ENCODE data around the gene RPP25L. TPM values are rescaled to one million over a fixed set of nuclear protein-coding genes. Genes with fewer than 3 reads are reported as not detected.

The RPP25L gene
- total RNA-seq, 4 donors from 2014 or later = 25.1 to 37.4 (median 28.0) TPM

- peaks cover 0 to 98% (median 3%) of the 10 kb centered on the region in 4 donors for H3K27me3 ChIP-seq
These were observed 25.8 kb downstream of the RPP25L start for GRCh38 chr9:34585946-34586669.

GRCh38 chr9:34584970-34585369 is 26.9 kb downstream of the RPP25L start:
- no peak overlapping the region for H3K4me3 ChIP-seq
- intact Hi-C loops (cut with DNase I) = loop anchor here (10.0 kb wide), 2 partner anchors 80 to 180 kb away; no protein-coding TSS in a partner anchor
- no peaks in the 10 kb centered on the region for H3K9me3 ChIP-seq
- H3K4me1 ChIP-seq = peaks cover 7 to 18% (median 8%) of the 10 kb centered on the region in 3 donors
- peaks cover 0 to 98% (median 3%) of the 10 kb centered on the region in 4 donors for H3K27me3 ChIP-seq
- no peaks in the 10 kb centered on the region for H3K36me3 ChIP-seq
- no peak for TF ChIP-seq POLR2A (IDR thresholded peaks at IDR 0.05)
- no peak for TF ChIP-seq CTCF (IDR thresholded peaks at IDR 0.05)
- H3K27ac ChIP-seq = no peak overlapping the region
- 63 to 72% methylated on average over 5 of the region's 5 CpGs for WGBS, 2 donors
- DNase-seq = no peak

More at GRCh38 chr9:34585946-34586669, 25.8 kb downstream of the RPP25L start:
- H3K4me1 ChIP-seq = peaks cover 18 to 30% (median 20%) of the 10 kb centered on the region in 3 donors
- H3K4me3 ChIP-seq = no peak overlapping the region
- 44 to 54% methylated on average over 4 to 5 of the region's 11 CpGs for WGBS, 2 donors
- TF ChIP-seq CTCF (IDR thresholded peaks at IDR 0.05) (no peak), POLR2A (IDR thresholded peaks at IDR 0.05) (no peak)
- H3K9me3 ChIP-seq = no peaks in the 10 kb centered on the region
- no peak for DNase-seq
- intact Hi-C loops (cut with DNase I) = loop anchor here (10.0 kb wide), 2 partner anchors 81 to 181 kb away; no protein-coding TSS in a partner anchor
- H3K36me3 ChIP-seq = no peaks in the 10 kb centered on the region
- no peak overlapping the region for H3K27ac ChIP-seq

- intact Hi-C loops (cut with DNase I) = loop anchor here (10.0 kb wide), 2 partner anchors 78 to 178 kb away; no protein-coding TSS in a partner anchor
These were observed 29.1 kb downstream of the RPP25L start for GRCh38 chr9:34582787-34583186.

GRCh38 chr9:34581318-34581717 is 30.6 kb downstream of the RPP25L start:
- peaks cover 0 to 98% (median 20%) of the 10 kb centered on the region in 4 donors for H3K27me3 ChIP-seq
- no peak for TF ChIP-seq POLR2A (IDR thresholded peaks at IDR 0.05)
- TF ChIP-seq CTCF (IDR thresholded peaks at IDR 0.05) = no peak
- no peaks in the 10 kb centered on the region for H3K9me3 ChIP-seq
- H3K36me3 ChIP-seq = no peaks in the 10 kb centered on the region
- intact Hi-C loops (cut with DNase I) = loop anchor here (10.0 kb wide), 2 partner anchors 77 to 177 kb away; no protein-coding TSS in a partner anchor
- H3K27ac ChIP-seq = no peak overlapping the region
- H3K4me1 ChIP-seq = peaks cover 4 to 22% (median 8%) of the 10 kb centered on the region in 3 donors
- WGBS, 2 donors = 60 to 76% methylated on average over 3 of the region's 3 CpGs
- DNase-seq = no peak
- no peak overlapping the region for H3K4me3 ChIP-seq

More at GRCh38 chr9:34582787-34583186, 29.1 kb downstream of the RPP25L start:
- H3K9me3 ChIP-seq = no peaks in the 10 kb centered on the region
- 88 to 91% methylated on average over 5 of the region's 5 CpGs for WGBS, 2 donors
- no peak overlapping the region for H3K27ac ChIP-seq
- H3K27me3 ChIP-seq = peaks cover 0 to 98% (median 17%) of the 10 kb centered on the region in 4 donors
- TF ChIP-seq POLR2A (IDR thresholded peaks at IDR 0.05) = no peak
- no peak for TF ChIP-seq CTCF (IDR thresholded peaks at IDR 0.05)
- peaks cover 4 to 16% (median 6%) of the 10 kb centered on the region in 3 donors for H3K4me1 ChIP-seq
- H3K4me3 ChIP-seq = no peak overlapping the region
- no peaks in the 10 kb centered on the region for H3K36me3 ChIP-seq
- no peak for DNase-seq

GRCh38 chr9:34580358-34580757 is 31.5 kb downstream of the RPP25L start:
- Histone ChIP-seq H3K27ac (no peak overlapping the region), H3K4me3 (no peak overlapping the region), H3K27me3 (peaks cover 0 to 98% (median 17%) of the 10 kb centered on the region in 4 donors), H3K36me3 (no peaks in the 10 kb centered on the region), H3K9me3 (no peaks in the 10 kb centered on the region), H3K4me1 (peaks cover 4 to 22% (median 8%) of the 10 kb centered on the region in 3 donors)
- WGBS, 2 donors = 80% methylated on average over 2 of the region's 8 CpGs; no CpG with 5 or more reads in 1 of the 2 donors
- no peak for TF ChIP-seq CTCF (IDR thresholded peaks at IDR 0.05)
- TF ChIP-seq POLR2A (IDR thresholded peaks at IDR 0.05) = no peak
- intact Hi-C loops (cut with DNase I) = loop anchor here (10.0 kb wide), 2 partner anchors 76 to 176 kb away; no protein-coding TSS in a partner anchor
- DNase-seq = no peak

All from esophagus squamous epithelium (tissue), 5 donors.